ENCODE measurements around the gene MCTP1. TPM values are rescaled to one million over a fixed set of nuclear protein-coding genes. Genes with fewer than 3 reads are reported as not detected.
"Not testable (repeated sequence)": the region's sequence is repeated elsewhere in the genome, so short reads cannot be mapped to it uniquely, and the experiment has no call there.

The MCTP1 gene
- total and polyA plus RNA-seq, 4 experiments from 2014 or later = 0.31 to 0.42 (median 0.39) TPM; not detected in 1

DNA sequence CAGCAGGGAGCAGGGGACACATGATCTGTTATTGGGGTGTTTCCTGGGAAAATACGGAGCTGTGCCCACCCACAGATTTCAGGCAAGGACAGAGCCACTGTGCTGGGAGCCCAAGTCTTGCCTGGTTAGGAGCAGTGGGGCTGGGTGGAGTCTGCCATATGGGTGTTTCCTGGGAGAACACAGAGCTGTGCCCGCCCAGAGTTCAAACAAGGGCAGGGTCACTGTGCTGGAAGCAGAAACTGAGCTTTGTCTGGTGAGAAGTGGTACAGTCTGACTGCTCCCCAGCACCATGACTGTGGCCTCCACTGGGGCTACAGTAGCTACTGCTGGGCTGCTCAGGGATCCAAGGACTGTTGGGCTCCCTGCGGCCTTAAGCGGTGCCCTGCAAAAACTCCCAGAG is 135.5 kb downstream of the MCTP1 start:
- no peaks in the 10 kb centered on the region for H3K27me3 Mint-ChIP-seq
- H3K27ac ChIP-seq (ENCODE audit: low read depth, low read length) = no peak overlapping the region
- intact Hi-C loops (cut with micrococcal nuclease) = no loop called here
- H3K36me3 Mint-ChIP-seq = no peaks in the 10 kb centered on the region
- H3K9me3 Mint-ChIP-seq = peaks cover 2 to 24% (median 6%) of the 10 kb centered on the region in 8 donors
- DNase-seq = no peak
- H3K27ac Mint-ChIP-seq = no peak overlapping the region
- no peaks in the 10 kb centered on the region for H3K4me1 Mint-ChIP-seq
- H3K9me3 ChIP-seq (ENCODE audit: control insufficient read depth in 1 of 2, low read length in 2 of 2) = no peaks in the 10 kb centered on the region
- H3K4me3 ChIP-seq (ENCODE audit: low read length in 2 of 2) = no peak overlapping the region
- no peaks in the 10 kb centered on the region for H3K27me3 ChIP-seq (ENCODE audit: insufficient read depth, low read length)
- no peaks in the 10 kb centered on the region for H3K36me3 ChIP-seq (ENCODE audit: insufficient read depth, low read length)
- POLR2A ChIA-PET (ENCODE audit: partially characterized antibody) = no interaction called here
- no peak overlapping the region for H3K4me3 Mint-ChIP-seq
- H3K4me1 ChIP-seq (ENCODE audit: insufficient read depth, low read length) = no peaks in the 10 kb centered on the region
- CTCF ChIA-PET (ENCODE audit: partially characterized antibody) = no interaction called here

DNA sequence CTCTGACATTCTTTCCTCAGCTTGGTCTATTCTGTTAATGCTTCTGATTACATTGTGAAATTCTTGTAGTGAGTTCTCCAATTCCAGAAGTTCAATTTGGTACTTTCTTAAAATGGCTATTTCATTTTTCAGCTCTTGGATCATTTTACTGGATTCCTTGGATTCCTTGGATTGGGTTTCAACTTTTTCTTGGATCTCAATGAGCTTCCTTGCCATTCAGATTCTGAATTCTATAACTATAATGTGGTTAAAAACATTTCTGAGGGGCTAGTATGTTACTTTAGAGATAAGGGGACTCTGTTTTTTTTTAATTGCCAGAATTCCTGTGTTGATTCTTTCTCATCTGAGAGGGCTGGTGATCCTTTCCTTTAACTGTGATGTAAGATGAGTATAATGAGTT is 136.4 kb downstream of the MCTP1 start:
- H3K27me3 Mint-ChIP-seq = no peaks in the 10 kb centered on the region
- H3K4me3 ChIP-seq (ENCODE audit: low read length in 2 of 2) = no peak overlapping the region
- no peak for DNase-seq
- H3K27ac ChIP-seq (ENCODE audit: low read depth, low read length) = no peak overlapping the region
- no peaks in the 10 kb centered on the region for H3K4me1 ChIP-seq (ENCODE audit: insufficient read depth, low read length)
- no peaks in the 10 kb centered on the region for H3K36me3 ChIP-seq (ENCODE audit: insufficient read depth, low read length)
- H3K27ac Mint-ChIP-seq = no peak overlapping the region
- H3K36me3 Mint-ChIP-seq = no peaks in the 10 kb centered on the region
- H3K4me1 Mint-ChIP-seq = no peaks in the 10 kb centered on the region
- ChIA-PET POLR2A (ENCODE audit: partially characterized antibody) (no interaction called here), CTCF (ENCODE audit: partially characterized antibody) (no interaction called here)
- H3K4me3 Mint-ChIP-seq = no peak overlapping the region
- intact Hi-C loops (cut with micrococcal nuclease) = no loop called here
- no peaks in the 10 kb centered on the region for H3K27me3 ChIP-seq (ENCODE audit: insufficient read depth, low read length)
- H3K9me3 Mint-ChIP-seq = peaks cover 2 to 24% (median 6%) of the 10 kb centered on the region in 8 donors
- H3K9me3 ChIP-seq (ENCODE audit: control insufficient read depth in 1 of 2, low read length in 2 of 2) = no peaks in the 10 kb centered on the region

DNA sequence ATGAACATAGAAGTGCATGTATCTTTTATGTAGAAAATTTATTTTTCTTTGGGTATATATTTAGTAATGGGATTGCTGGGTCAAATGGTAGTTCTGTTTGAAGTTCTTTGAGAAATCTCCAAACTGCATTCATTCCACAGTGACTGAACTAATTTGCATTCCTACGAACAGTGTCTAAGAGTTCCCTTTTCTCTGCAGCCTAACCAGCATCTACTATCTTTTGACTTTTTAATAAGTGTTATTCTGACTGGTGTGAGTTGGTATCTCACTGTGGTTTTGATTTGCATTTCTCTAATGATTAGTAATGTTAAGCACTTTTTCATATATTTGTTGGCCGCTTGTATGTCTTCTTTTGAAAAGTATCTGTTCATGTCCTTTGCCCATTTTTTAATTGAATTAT is 141.0 kb downstream of the MCTP1 start:
- H3K36me3 Mint-ChIP-seq; DNase-seq; H3K9me3 ChIP-seq (ENCODE audit: control insufficient read depth in 1 of 2, low read length in 2 of 2); H3K27me3 ChIP-seq (ENCODE audit: insufficient read depth, low read length); H3K4me3 ChIP-seq (ENCODE audit: low read length in 2 of 2); H3K36me3 ChIP-seq (ENCODE audit: insufficient read depth, low read length); H3K27ac ChIP-seq (ENCODE audit: low read depth, low read length); intact Hi-C loops (cut with micrococcal nuclease); H3K27ac Mint-ChIP-seq; POLR2A ChIA-PET (ENCODE audit: partially characterized antibody); CTCF ChIA-PET (ENCODE audit: partially characterized antibody); H3K4me1 Mint-ChIP-seq; H3K4me3 Mint-ChIP-seq; H3K27me3 Mint-ChIP-seq; H3K4me1 ChIP-seq (ENCODE audit: insufficient read depth, low read length): not testable (repeated sequence)
- peaks cover 2 to 19% (median 6%) of the 10 kb centered on the region in 8 donors for H3K9me3 Mint-ChIP-seq

DNA sequence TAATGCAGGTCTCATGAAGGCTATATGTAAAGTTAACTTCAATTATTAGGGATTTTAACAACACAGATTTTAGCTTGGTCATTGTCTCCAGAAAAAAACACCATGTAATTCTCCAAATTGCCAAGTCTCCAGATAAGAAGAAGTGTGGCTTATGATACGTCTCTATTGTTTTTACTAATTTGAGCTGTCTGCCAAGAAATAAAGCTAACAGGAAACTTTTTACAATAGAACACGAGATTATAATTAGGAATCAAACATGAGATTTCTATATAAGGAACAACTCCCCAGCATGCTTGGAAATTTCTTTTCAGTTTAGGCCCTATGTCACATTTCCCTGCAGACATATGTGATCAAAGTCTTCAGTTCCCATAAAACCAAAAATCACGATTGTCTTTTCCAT is 142.7 kb downstream of the MCTP1 start:
- H3K4me1 ChIP-seq (ENCODE audit: insufficient read depth, low read length) = no peaks in the 10 kb centered on the region
- Mint-ChIP-seq H3K27me3 (no peaks in the 10 kb centered on the region), H3K4me3 (no peak overlapping the region), H3K36me3 (no peaks in the 10 kb centered on the region), H3K4me1 (no peaks in the 10 kb centered on the region), H3K9me3 (peaks cover 0 to 9% (median 3%) of the 10 kb centered on the region in 8 donors), H3K27ac (no peak overlapping the region)
- no peak overlapping the region for H3K4me3 ChIP-seq (ENCODE audit: low read length in 2 of 2)
- no peaks in the 10 kb centered on the region for H3K9me3 ChIP-seq (ENCODE audit: control insufficient read depth in 1 of 2, low read length in 2 of 2)
- no peak overlapping the region for H3K27ac ChIP-seq (ENCODE audit: low read depth, low read length)
- intact Hi-C loops (cut with micrococcal nuclease) = no loop called here
- CTCF ChIA-PET (ENCODE audit: partially characterized antibody) = no interaction called here
- POLR2A ChIA-PET (ENCODE audit: partially characterized antibody) = no interaction called here
- no peak for DNase-seq
- H3K27me3 ChIP-seq (ENCODE audit: insufficient read depth, low read length) = no peaks in the 10 kb centered on the region
- no peaks in the 10 kb centered on the region for H3K36me3 ChIP-seq (ENCODE audit: insufficient read depth, low read length)

DNA sequence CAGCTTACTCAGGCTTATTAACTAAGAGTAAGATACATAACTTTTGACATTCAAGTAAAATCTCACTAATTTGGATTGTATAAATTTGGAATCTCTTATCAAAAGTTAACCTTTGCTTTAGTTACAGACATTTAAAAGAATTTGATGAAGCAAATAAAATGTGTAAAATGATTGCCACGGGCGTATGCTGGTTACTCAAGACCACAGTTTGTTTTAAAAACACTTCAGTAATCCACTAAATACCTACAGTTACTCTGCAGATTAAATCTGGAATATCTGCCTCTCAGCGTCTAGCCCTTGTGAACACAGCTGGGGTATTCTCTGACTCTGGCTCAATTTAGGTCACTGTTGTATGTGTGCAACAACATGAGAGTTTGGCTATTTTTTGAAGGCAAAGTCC is 143.8 kb downstream of the MCTP1 start:
- ChIA-PET CTCF (ENCODE audit: partially characterized antibody) (no interaction called here), POLR2A (ENCODE audit: partially characterized antibody) (no interaction called here)
- no peak for DNase-seq
- Mint-ChIP-seq H3K27me3 (no peaks in the 10 kb centered on the region), H3K4me1 (no peaks in the 10 kb centered on the region), H3K4me3 (no peak overlapping the region), H3K27ac (no peak overlapping the region), H3K36me3 (no peaks in the 10 kb centered on the region), H3K9me3 (peaks cover 0 to 10% (median 0%) of the 10 kb centered on the region in 8 donors)
- H3K36me3 ChIP-seq (ENCODE audit: insufficient read depth, low read length) = no peaks in the 10 kb centered on the region
- no peaks in the 10 kb centered on the region for H3K27me3 ChIP-seq (ENCODE audit: insufficient read depth, low read length)
- H3K9me3 ChIP-seq (ENCODE audit: control insufficient read depth in 1 of 2, low read length in 2 of 2) = no peaks in the 10 kb centered on the region
- no peak overlapping the region for H3K27ac ChIP-seq (ENCODE audit: low read depth, low read length)
- H3K4me1 ChIP-seq (ENCODE audit: insufficient read depth, low read length) = no peaks in the 10 kb centered on the region
- H3K4me3 ChIP-seq (ENCODE audit: low read length in 2 of 2) = no peak overlapping the region
- intact Hi-C loops (cut with micrococcal nuclease) = no loop called here

DNA sequence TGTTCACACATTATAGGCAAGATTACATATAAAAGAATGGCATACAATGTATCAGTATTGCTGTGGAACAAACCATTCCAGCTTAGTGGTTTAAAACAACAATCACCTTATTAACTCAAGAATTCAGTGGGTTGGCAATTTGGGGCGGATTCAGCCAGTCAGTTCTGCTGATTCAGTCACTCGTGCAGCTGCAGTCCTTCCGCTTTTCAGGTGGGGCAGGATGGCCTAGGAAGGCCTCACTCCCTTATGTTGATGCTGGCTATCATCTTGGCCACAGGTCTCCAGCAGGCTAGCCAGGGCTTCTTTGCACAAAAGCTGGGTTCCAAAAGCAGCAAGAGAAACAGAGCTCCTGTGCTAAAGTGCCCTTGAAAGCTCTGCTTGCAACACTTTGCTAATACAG is 150.6 kb downstream of the MCTP1 start:
- no peaks in the 10 kb centered on the region for H3K27me3 Mint-ChIP-seq
- H3K27ac Mint-ChIP-seq = no peak overlapping the region
- H3K36me3 ChIP-seq (ENCODE audit: insufficient read depth, low read length) = no peaks in the 10 kb centered on the region
- H3K4me1 ChIP-seq (ENCODE audit: insufficient read depth, low read length) = no peaks in the 10 kb centered on the region
- no peaks in the 10 kb centered on the region for H3K36me3 Mint-ChIP-seq
- intact Hi-C loops (cut with micrococcal nuclease) = no loop called here
- CTCF ChIA-PET (ENCODE audit: partially characterized antibody) = no interaction called here
- no peak overlapping the region for H3K4me3 Mint-ChIP-seq
- H3K27ac ChIP-seq (ENCODE audit: low read depth, low read length) = no peak overlapping the region
- DNase-seq = no peak
- H3K9me3 ChIP-seq (ENCODE audit: control insufficient read depth in 1 of 2, low read length in 2 of 2) = no peaks in the 10 kb centered on the region
- no peak overlapping the region for H3K4me3 ChIP-seq (ENCODE audit: low read length in 2 of 2)
- peaks cover 0 to 6% (median under 1%) of the 10 kb centered on the region in 8 donors for H3K9me3 Mint-ChIP-seq
- no peaks in the 10 kb centered on the region for H3K4me1 Mint-ChIP-seq
- H3K27me3 ChIP-seq (ENCODE audit: insufficient read depth, low read length) = no peaks in the 10 kb centered on the region
- POLR2A ChIA-PET (ENCODE audit: partially characterized antibody) = no interaction called here

DNA sequence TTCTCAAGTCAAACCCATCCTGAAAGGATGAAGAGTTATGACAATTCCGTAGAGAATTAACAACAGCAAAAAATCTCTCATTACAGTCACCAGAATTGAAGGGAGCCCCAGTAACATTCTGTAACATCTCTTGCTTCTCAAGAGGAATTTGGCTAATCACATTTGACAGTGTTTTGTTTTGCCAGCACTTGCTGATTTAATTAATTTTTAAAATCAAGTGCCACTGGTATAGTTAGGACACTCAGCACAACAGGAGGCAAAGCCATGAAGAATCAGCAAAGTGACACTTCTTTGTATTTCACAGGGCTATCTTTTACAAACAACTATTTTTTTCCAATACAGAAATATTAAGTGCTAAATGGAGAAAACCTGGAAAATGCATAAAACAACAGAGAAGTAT is 152.8 kb downstream of the MCTP1 start:
- no peaks in the 10 kb centered on the region for H3K4me1 Mint-ChIP-seq
- CTCF ChIA-PET (ENCODE audit: partially characterized antibody) = no interaction called here

DNA sequence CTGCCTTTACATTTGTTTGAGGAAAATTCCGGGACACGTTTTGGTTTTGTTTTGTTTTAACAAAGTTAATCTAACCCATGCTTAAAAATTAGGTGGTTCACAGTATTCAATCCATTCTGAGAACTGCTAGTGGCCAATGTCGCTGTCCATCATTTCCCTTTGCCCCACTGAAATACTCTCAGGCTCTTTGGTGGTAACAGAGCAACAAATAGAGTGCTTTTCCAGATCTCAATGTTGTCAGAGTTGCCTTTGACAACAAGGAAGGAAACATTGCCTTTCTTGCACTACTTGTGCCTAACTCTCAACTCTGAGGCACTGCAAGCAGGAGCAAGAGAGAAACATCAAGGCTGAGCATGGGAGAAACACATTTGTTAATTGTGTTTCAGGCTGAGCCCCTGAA is 154.0 kb downstream of the MCTP1 start:
- DNase-seq = no peak
- H3K36me3 ChIP-seq (ENCODE audit: insufficient read depth, low read length) = no peaks in the 10 kb centered on the region
- no peak overlapping the region for H3K27ac ChIP-seq (ENCODE audit: low read depth, low read length)
- Mint-ChIP-seq H3K36me3 (no peaks in the 10 kb centered on the region), H3K9me3 (peaks cover 0 to 11% (median 2%) of the 10 kb centered on the region in 8 donors), H3K27ac (no peak overlapping the region), H3K4me1 (no peaks in the 10 kb centered on the region), H3K27me3 (no peaks in the 10 kb centered on the region), H3K4me3 (no peak overlapping the region)
- POLR2A ChIA-PET (ENCODE audit: partially characterized antibody) = no interaction called here
- H3K4me3 ChIP-seq (ENCODE audit: low read length in 2 of 2) = no peak overlapping the region
- H3K4me1 ChIP-seq (ENCODE audit: insufficient read depth, low read length) = no peaks in the 10 kb centered on the region
- H3K27me3 ChIP-seq (ENCODE audit: insufficient read depth, low read length) = no peaks in the 10 kb centered on the region
- CTCF ChIA-PET (ENCODE audit: partially characterized antibody) = no interaction called here
- intact Hi-C loops (cut with micrococcal nuclease) = no loop called here
- no peaks in the 10 kb centered on the region for H3K9me3 ChIP-seq (ENCODE audit: control insufficient read depth in 1 of 2, low read length in 2 of 2)

More for the DNA sequence above, 152.8 kb downstream of the MCTP1 start:
- Mint-ChIP-seq H3K9me3 (peaks cover 0 to 11% (median 2%) of the 10 kb centered on the region in 8 donors), H3K36me3 (no peaks in the 10 kb centered on the region), H3K27ac (no peak overlapping the region), H3K4me3 (no peak overlapping the region), H3K27me3 (no peaks in the 10 kb centered on the region)
- H3K9me3 ChIP-seq (ENCODE audit: control insufficient read depth in 1 of 2, low read length in 2 of 2) = no peaks in the 10 kb centered on the region
- no peaks in the 10 kb centered on the region for H3K27me3 ChIP-seq (ENCODE audit: insufficient read depth, low read length)
- H3K4me3 ChIP-seq (ENCODE audit: low read length in 2 of 2) = no peak overlapping the region
- DNase-seq = no peak
- intact Hi-C loops (cut with micrococcal nuclease) = no loop called here
- POLR2A ChIA-PET (ENCODE audit: partially characterized antibody) = no interaction called here
- no peaks in the 10 kb centered on the region for H3K36me3 ChIP-seq (ENCODE audit: insufficient read depth, low read length)
- H3K27ac ChIP-seq (ENCODE audit: low read depth, low read length) = no peak overlapping the region
- H3K4me1 ChIP-seq (ENCODE audit: insufficient read depth, low read length) = no peaks in the 10 kb centered on the region

All from CD4-positive, alpha-beta memory T cell (primary cell).